HS-5 (cell line): ENCODE results near the gene FAM53A.
"Not testable (repeated sequence)": the region's sequence is repeated elsewhere in the genome, so short reads cannot be mapped to it uniquely, and the experiment has no call there.

Experiments
- DNase-seq: peaks from one replicate; pipeline ENCODE4 v3.0.0-alpha.2; 2012; ENCODE audit warnings: low read depth

FAM53A gene

DNA sequence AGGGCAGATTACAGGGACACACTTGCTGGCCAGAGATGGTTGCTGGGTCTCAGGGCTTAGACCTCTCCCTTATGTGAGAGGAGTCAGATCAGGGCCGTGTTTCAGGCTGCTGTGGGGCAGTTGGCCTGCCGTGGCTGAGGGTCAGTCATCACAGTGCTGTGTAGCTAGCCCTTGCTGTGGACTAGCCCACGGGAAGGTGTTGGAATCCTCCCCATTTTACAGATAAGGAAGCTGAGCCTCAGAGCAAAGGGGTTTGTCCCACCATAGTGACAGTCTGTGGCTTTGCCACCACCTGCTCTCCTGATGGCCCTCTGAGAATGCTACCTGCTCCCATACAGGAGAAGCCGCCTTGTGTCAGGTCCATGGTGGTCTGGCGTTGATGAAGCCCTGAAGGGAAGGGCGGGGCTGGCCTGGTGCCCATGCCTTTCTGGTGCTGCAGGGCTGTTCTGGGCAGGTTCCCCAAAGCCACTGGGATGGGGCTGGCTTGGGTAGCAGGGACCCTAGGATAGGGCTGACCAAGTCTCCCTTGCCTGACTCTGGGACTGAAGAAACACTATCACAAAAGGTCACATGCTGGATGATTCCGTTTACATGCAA is 2.4 kb upstream of the FAM53A start:
- no peak for DNase-seq

DNA sequence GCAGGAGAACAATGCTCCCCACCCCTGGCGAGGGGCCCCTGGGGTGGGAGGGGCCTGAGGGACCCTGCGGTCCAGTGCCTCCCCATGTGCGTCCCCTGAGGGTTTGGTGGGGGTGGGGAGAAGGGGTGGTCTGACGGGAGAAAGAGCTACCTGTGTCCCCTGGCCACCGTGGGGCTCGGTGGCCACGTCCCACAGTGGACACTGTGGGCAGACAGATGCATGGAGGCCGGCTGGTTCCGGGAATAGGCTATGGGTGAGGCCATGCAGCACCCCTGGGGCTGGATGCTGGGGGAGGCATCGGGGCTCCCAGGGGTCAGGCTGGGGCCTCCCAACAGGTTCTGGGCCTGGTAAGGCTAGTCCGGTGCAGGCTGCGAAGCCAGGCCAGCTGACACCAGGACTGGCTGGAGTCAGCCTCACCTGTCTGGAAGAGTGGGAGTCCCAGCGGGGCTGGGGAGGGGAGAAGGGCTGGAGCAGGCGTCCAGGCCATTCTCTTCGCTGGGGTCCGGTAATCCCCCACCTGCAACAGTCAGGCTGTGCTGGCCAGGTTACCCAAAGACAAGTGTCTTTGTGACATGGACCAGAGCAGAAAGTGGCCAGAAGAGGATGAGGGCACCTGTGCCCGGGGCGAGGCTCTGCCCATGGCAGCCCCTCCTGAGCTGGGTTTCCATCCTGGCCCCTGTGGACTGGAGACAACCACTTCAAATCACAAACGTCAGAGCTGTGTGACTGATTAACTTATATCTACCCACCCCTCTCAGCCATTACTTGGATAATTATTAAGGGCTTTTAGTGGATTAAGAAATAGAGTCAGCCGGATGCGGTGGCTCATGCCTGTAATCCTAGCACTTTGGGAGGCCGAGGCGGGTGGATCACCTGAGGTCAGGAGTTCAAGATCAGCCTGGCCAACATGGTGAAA is 1.4 kb upstream of the FAM53A start:
- no peak for DNase-seq

DNA sequence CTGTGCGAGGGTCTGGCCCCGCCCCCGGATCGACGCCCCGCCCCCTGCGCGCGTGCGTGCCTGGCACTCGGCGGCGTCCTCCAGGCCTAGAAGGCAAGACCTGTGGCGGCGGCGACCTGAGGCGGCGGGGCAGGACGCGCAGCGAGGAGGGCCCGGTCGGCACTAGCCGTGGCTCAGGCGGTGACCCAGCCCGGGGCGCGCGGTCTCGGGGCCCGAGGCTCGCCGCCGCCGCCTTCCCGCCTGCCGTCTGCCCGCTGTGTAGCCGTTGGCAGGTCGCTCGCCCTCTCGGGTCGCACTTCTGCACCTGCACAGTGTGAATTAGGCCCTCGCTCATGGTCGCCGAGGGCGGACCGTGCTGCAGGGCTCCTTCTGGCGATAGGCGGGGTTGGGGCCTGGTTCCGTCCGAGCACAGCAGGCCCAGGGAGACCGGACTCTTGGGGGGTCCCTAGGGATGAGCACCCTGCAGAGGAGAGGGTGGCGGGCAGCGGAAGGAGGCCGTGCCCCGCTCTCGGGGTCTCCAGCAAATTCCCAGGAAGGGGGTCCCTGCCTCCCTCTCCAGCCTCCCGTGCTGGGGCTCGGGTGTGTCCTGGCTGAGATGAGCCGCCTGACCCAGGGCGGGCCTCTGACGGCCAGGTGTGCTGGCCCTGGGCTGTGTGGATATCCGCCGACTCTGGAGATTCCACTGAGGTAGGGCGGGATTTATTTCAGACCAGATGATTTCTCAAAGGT is 557 bp upstream of the FAM53A start:
- no peak for DNase-seq

DNA sequence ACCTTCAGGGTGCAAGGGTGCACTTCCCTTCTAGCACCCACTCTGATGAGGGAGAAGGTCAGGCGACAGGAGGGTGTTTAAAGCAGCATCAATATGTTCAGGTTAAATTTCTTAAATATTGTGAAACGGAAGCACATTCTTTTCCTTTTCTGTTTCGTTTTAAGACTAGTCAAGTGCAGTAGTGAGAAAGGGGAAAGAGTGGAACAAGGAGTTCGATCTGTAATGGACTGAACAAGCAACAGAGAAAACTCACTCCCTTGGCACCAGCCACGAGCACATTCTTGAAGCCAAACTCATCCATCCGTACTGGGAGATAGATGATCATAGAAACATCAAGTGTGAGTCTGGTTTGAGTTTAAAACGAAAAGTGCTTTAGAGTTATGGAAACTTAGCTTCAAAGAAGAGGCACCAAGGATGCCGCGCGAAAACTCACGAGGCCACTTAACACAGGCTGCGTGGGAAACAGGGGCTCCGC is 815 bp downstream of the FAM53A start:
- DNase-seq = peak; percentile 64

DNA sequence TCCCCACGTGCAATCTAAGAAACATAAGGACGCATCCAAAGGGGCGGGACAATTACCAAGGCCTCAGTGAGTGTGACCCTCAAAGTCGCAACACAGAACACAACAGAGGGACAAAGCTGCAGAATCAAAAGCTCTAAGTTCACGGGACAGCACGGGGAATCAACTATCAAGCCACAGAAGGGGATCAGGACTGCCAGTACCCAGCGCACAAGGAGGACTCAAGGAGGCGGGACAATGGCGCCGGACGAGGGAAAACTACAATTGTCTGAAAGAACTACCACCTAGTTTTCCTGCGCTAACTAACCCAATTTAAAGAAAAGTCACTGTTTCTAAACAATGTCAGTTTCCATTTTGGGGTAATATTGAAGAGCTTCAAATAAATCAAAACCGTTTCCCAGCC is 1.3 kb downstream of the FAM53A start:
- DNase-seq = no peak

DNA sequence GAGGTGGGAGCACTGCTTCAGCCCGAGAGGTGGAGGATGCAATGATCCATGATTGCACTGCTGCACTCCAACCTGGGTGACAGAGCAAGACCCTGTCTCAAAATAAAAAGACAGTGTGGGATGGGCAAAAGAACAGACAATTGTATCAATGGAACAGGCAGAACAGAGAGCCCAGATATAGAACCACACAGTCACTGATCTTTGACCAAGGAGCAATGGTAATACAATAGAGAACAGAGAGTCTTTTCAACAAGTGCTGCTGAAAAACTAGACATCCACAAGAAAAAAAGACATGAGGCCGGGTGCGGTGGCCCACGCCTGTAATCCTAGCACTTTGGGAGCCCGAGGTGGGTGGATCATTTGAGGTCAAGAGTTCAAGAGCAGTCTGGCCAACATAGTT is 5.9 kb downstream of the FAM53A start:
- DNase-seq = no peak

DNA sequence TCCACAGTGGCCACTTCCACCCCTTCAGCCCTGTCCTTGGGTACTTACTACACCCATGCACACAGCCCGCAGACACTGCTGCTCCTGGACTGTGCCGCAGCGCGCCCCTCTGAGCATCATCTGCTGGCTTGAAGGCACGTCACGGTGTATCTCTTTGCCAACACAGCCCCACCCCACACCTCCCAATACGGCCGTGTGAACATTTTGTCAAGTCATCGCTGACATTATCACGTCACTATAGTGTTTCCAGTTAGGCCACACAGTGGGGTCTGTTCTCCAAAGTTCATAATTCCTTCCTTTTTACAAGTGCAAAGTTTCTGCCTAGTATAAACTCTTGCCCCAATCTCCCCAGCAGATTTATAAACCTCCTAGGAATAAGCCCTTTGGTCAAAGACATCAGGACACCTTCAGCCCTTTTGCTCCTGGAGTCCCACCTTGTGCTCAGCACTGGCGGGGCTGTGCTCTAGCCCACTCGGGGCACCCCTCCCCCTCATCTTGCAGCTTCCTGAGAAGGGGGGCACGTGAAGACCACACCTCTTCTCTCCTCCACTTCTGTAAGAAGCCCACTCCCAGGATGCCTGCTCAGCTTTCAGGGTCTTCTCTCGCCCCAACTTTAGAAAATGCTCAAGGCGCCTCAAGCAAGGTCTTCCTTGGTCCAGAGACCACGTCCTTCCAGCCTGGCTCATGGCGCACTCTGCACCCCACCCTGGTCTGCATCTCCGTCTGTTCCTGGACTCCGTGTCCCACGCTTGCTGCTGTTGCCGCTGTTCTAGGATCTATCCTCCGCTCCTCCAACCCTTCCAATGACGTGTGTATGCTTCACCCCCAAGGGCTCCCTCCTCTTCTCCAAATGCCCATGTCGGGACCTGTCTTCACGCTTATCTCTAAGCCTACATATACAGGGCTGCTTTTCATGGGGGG is 7.2 kb downstream of the FAM53A start:
- DNase-seq = no peak

DNA sequence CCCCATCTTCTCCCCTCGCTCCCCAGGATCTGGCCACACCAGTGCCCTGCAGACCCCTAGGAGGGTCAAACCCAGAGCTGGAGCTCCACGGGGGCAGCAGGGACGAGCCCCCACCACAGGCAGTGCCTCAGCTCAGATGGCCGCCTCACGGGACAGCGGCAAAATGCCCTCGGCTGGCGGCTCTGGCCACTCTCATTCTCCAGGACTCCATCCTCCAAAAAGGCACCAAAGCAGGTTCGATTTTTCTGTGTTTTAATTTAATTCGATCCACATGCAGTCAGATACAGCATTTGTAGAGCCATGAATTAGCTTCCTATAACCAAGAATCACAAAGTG is 8.3 kb downstream of the FAM53A start:
- no peak for DNase-seq

DNA sequence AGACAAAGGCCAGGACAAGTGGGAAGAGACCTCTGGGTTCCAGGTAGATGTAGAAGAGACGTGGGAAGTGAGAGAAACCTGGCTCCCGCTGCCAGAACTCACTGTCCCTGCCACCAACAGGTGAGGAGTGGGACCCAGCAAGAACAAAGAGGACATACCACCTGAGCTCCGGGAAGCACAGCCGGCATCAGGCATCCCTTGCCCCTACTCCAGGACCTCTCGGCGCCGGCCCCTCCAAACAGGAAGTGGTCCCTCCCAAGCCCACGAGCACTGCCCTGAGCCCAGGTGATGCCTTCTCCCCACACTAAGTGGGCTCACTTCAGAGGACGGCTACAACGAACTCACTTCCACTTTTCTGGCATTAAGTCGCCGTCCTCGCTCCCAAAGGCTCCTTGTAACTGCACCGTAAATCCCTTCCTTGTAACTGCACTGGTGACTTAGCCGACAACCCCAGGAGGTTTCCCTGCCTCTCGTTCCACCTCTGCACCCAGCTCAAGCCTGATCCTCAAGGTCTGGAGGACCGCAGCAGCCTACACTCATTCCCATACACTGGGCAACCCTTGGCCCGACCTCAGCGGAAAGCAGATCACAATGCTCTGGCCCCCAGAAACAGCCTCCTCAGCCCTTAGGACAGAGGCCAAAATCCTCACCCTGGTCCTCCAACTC is 8.8 kb downstream of the FAM53A start:
- no peak for DNase-seq

DNA sequence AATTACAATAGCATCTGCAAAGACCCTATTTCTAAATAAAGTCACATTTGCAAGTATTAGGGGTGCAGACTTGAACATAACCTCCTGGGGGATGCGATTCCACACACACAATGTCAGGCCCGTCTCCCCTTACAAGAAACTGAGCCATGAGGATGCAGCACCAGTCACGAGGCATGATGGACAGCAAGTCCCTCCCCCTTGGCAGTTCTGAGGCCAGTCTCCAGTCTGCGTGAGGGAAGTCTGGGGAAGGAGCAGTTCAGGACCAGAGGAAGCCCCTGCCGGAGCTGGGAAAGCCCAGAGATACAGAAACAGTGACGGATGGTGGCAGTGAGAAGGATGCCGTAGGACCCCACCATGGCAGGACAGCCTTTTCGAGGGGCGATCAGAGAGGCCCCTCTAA is 9.4 kb downstream of the FAM53A start:
- no peak for DNase-seq

DNA sequence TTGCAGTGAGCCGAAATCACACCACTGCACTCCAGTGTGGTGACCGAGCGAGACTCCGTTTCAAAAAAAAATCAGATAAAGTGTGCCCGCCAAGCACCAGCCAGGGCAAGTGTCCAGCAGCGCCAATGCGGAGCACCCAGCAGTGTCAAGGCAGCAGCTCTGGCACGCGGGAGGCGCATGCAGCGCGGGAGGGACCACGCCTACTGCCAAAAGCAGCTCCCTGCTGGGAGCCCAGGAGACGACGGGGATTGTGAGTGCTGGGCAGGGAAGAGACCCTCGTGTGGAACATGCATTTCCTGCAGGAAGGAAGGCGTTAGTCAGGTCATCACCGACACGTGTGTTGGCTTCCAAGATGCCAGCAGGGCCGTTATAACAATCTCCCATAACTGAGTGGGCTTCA is 10.4 kb downstream of the FAM53A start:
- DNase-seq = no peak

DNA sequence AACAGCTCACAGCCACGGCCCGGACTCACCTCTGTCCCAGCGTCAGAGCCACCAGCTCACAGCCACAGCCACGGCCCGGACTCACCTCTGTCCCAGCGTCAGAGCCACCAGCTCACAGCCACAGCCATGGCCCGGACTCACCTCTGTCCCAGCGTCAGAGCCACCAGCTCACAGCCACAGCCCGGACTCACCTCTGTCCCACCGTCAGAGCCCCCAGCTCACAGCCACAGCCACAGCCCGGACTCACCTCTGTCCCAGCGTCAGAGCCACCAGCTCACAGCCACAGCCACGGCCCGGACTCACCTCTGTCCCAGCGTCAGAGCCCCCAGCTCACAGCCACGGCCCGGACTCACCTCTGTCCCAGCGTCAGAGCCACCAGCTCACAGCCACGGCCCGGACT is 13.1 kb downstream of the FAM53A start:
- not testable (repeated sequence) for DNase-seq

DNA sequence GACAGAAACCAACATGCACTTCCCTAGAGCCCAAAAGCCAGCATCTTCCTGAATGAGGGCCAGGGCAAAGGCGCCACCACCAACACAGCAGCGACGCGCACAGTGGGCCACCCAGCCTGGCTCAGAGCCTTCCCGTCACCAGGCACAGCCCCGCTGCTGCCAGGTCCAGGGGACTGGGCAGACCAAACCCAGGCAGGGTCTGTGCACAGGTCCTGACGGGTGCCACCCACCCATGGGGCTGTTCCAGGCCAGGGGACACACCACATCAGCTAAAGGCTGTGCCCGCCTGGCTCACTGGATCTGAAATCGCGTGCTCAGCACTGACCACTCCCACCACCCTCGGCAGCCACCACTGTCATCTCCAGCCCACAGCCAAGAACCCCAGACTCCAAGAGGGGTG is 13.8 kb downstream of the FAM53A start:
- no peak for DNase-seq

DNA sequence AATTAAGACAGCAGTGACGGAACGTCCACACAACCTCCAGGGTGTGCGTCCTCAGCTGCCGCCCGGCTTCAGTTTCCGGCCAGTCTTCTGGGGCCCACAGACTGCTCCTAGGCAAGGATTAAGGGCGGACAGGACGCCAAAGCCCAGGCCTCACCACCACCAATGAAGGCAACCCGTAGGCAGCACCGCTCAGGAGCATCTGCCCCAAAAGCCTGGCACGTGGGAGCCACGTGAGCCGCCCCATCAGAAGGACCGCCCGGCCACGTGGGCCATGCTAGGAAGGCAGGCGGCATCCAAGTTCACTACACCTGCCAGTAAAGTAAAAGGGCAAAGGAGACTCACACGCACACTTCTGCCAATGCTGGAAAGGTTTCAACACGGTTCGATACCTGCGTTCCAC is 14.3 kb downstream of the FAM53A start:
- DNase-seq = no peak

DNA sequence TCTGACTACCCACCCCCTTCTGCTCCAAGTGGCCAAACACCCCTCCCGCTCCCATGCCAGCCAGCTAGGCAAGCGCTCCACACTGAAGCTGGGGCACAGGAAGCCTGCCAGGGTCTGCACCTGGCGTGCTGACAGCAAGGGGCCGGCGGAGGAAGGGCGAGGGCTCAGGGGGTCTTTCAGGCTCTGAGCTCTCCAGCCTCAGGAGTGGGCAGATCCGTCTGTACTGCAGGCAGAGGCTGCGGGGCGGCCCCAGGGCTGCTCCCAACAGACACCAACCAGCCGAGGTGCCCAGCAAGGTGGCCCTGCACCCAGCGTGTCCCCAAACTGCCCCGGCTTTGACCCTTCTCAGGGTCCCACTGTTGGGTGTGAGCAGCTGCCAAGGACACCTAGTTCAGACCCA is 14.8 kb downstream of the FAM53A start:
- no peak for DNase-seq

DNA sequence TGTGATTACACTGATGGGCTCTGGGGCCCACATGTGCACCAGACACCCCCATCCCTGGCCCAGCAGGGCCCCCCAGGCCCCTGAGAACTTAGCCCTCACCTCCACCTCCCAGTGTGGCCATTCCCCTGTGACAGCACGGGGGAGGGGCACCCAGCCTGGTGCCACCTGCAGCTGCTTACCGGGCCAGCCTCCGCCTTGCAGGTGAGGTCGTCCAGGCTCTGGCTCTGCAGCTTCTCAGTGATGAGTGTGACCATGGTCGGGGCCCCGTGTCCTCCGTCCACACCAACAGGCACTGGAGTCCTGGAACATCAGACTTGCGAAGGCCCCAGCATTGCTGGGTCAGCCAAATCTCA is 15.6 kb downstream of the FAM53A start:
- no peak for DNase-seq

DNA sequence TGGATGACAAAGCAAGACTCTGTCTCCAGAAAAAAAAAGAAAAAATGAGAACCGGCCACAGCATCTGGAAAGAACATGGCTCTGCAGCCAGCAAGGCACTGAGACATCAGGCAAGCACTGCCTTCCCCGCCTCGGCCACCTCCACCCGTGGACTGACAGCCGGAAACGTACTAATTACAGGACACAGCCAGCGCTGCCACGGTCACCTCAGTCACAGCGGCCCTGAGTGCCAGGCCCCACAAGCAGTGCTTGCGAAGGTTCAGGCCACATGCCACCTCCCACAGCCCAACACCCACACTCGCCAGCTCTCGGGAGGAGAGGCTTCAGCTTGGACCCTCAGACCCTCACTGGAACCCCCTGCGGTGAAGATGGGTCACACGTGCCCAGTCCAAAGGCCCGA is 16.8 kb downstream of the FAM53A start:
- no peak for DNase-seq

DNA sequence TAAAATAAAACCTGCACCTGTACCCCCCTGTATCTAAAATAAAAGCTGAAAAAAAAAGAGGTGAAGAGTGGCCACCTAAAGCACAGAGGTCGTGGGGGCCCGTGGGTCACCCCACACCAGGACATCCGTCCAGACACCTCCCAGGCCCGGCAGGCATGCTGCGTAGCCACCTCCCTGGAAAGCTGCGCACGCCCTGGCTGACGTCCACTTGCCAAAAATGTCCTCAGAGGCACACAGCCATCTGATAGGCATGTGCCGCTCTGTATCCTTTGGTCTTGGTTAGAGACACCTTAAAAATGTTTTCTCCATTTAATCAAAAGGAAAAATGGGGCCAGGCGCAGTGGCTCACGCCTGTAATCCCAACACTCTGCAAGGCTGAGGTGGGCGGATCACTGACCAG is 17.7 kb downstream of the FAM53A start:
- no peak for DNase-seq

DNA sequence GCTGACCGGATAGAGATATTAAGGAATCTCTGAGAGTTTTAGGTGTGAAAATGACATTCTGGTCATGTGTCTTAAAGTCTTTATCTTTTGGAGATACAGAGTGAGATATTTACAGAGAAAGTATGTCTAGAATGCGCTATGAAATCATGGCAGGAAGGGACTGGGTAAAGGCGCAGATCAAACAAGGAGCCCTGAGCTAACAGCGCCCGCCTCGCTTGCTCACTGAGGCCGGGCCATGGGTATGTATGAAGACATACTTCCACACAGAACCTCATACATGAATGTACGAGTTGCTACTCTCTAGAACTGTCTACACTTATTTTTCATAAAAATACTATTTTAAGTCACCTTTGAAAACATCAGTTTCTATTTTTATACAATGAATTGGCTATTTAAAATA is 20.0 kb downstream of the FAM53A start:
- no peak for DNase-seq

DNA sequence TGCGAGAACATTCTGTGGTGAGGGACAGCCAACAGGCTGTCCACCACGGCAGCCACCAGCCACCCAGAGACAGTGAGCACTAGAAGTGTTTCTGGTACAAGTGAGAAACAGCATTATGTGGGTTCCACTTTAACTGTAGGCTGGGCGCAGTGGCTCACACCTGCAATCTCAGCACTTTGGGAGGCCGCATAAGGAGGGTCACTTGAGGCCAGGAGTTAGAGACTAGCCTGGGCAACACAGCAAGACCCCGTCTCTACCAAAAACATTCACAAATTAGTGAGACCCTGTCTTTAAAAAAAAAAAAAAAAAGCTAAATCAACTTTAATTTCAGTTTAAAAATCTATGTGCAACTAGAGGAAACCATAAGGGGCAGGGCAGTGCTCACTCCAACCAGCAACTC is 20.6 kb downstream of the FAM53A start:
- DNase-seq = no peak

DNA sequence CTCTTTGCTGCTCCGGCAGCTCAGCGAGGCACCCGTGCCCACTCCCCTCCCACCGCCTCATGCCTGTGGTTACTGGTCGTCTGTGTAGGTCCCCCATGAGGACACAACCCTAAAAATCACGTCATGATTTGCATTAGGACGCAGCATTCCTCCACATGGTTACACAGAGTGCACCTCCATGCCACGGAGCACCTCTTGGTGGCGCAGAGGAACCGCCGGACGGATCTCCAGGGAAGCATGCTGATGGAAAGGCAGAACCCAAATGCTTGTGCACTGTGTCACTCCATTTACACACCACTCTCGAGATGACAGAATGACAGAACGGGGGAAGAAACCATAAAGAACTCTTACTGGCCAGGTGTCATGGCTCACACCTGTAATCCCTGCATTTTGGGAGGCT is 22.4 kb downstream of the FAM53A start:
- no peak for DNase-seq
